Keratinocyte (primary cell): ENCODE results near the gene DGKD. TPM values are rescaled to one million over a fixed set of nuclear protein-coding genes. Genes with fewer than 3 reads are reported as not detected.

ENCODE experiments used
- DNase-seq: peaks from one replicate; pipeline ENCODE4 v3.0.0-alpha.2; 2011; ENCODE audit warnings: low read depth, missing footprints, low spot score
- FAIRE-seq: peaks from 2 replicates; lab custom pipeline; 2011; peaks lifted over from hg19 to GRCh38; lab: Jason Lieb, UNC
- H2AFZ ChIP-seq: 2 replicates; pipeline ENCODE4 v1.6.0; 2012; ENCODE audit warnings: low read length, control low read depth, inconsistent platforms; ENCODE audit not compliant: control insufficient read depth
- H3K27ac ChIP-seq: 2 replicates; pipeline ENCODE4 v1.5.1; 2011; ENCODE audit warnings: low read length; ENCODE audit not compliant: control insufficient read depth, insufficient read depth
- H3K27me3 ChIP-seq: 3 replicates; pipeline ENCODE4 v1.6.0; 2011; ENCODE audit warnings: low read length; ENCODE audit not compliant: control insufficient read depth, insufficient read depth; ENCODE audit errors: extremely low read depth
- H3K36me3 ChIP-seq, 2 experiments: 2 replicates in 1 of 2; 3 replicates in 1 of 2; pipeline ENCODE4 v1.5.1; 2011; ENCODE audit warnings: low read length in 2 of 2, mild to moderate bottlenecking in 1 of 2; ENCODE audit not compliant: control insufficient read depth in 2 of 2, insufficient read depth in 2 of 2; ENCODE audit errors: extremely low read depth in 1 of 2
- H3K4me1 ChIP-seq: 3 replicates; pipeline ENCODE4 v1.5.1; 2011; ENCODE audit warnings: low read length; ENCODE audit not compliant: control insufficient read depth, insufficient read depth; ENCODE audit errors: extremely low read depth
- H3K4me2 ChIP-seq: 3 replicates; pipeline ENCODE4 v1.6.0; 2011; ENCODE audit warnings: low read depth, low read length; ENCODE audit not compliant: control insufficient read depth, insufficient read depth; ENCODE audit errors: extremely low read depth
- H3K4me3 ChIP-seq, 3 experiments: fragments of 200-600 bp in 1 of 3; sonication (generic) in 1 of 3; 2 replicates in 2 of 3; 3 replicates in 1 of 3; pipeline ENCODE4 v1.5.1; 2011 to 2016; ENCODE audit warnings: low read length in 3 of 3, mild to moderate bottlenecking in 3 of 3, control low read depth in 2 of 3, inconsistent platforms in 1 of 3, low read depth in 1 of 3, mixed read lengths in 1 of 3, mixed run types in 1 of 3, moderate library complexity in 1 of 3; ENCODE audit not compliant: control insufficient read depth in 2 of 3, insufficient read depth in 2 of 3; ENCODE audit errors: extremely low read depth in 1 of 3
- H3K79me2 ChIP-seq: 2 replicates; pipeline ENCODE4 v1.6.0; 2012; ENCODE audit warnings: low read length; ENCODE audit not compliant: control insufficient read depth, insufficient read depth
- H3K9ac ChIP-seq: 3 replicates; pipeline ENCODE4 v1.6.0; 2011; ENCODE audit warnings: low read length; ENCODE audit not compliant: control insufficient read depth, insufficient read depth; ENCODE audit errors: extremely low read depth
- H3K9me1 ChIP-seq: 3 replicates; pipeline ENCODE4 v1.6.0; 2011; ENCODE audit warnings: low read length; ENCODE audit not compliant: control insufficient read depth, insufficient read depth; ENCODE audit errors: extremely low read depth
- H3K9me3 ChIP-seq: 2 replicates; pipeline ENCODE4 v1.5.1; 2012; ENCODE audit warnings: low read depth, low read length; ENCODE audit not compliant: control insufficient read depth
- H4K20me1 ChIP-seq: 3 replicates; pipeline ENCODE4 v1.6.0; 2011; ENCODE audit warnings: low read length; ENCODE audit not compliant: control insufficient read depth, insufficient read depth; ENCODE audit errors: extremely low read depth
- EZH2 ChIP-seq: IDR thresholded peaks from one replicate; pipeline ENCODE4 v1.6.1; 2012; ENCODE audit warnings: inconsistent platforms, mild to moderate bottlenecking, low read length, moderate library complexity
- dilution Hi-C: fragments of 300-500 bp; cut with MboI; formaldehyde crosslinking; loops from one replicate; pipeline ENCODE4 v1.7.0; 2020; ENCODE audit warnings: low sequenced_read_pairs; ENCODE audit not compliant: extremely low pct_ligation_motif_present
- polyA plus RNA-seq, 5 experiments: library from polyadenylated mRNA; depleted of rRNA in 3 of 5; stranded (reverse) in 3 of 5; stranded (forward) in 1 of 5; unstranded in 1 of 5; fragments of >200 nt; gene quantifications; 1 replicate in 1 of 5; 2 replicates in 3 of 5; 3 replicates in 1 of 5; pipeline versions ENCODE4 v1.2.1 to v1.2.3, GENCODE V29; 2011 to 2012; ENCODE audit warnings: missing spikeins in 2 of 5, low read depth in 1 of 5, low replicate concordance in 1 of 5
- TF ChIP-seq, protein P1 (sequence below), 3 experiments: IDR thresholded peaks in 1 of 3; conservative IDR thresholded peaks in 1 of 3; optimal IDR thresholded peaks in 1 of 3; 2 replicates in 2 of 3; 3 replicates in 1 of 3; pipeline versions ENCODE3 to v1.5.1; 2011; ENCODE audit warnings: low read length in 3 of 3, mild to moderate bottlenecking in 3 of 3, moderate library complexity in 2 of 3, control low read depth in 1 of 3, inconsistent platforms in 1 of 3; ENCODE audit not compliant: insufficient read depth in 2 of 3; ENCODE audit errors: extremely low read depth in 1 of 3

Gene DGKD
- polyA plus RNA-seq, 1 donor (not counting 4 experiments of a cell fraction or from before 2014, with no cell fraction given): 6.1 TPM

DNA sequence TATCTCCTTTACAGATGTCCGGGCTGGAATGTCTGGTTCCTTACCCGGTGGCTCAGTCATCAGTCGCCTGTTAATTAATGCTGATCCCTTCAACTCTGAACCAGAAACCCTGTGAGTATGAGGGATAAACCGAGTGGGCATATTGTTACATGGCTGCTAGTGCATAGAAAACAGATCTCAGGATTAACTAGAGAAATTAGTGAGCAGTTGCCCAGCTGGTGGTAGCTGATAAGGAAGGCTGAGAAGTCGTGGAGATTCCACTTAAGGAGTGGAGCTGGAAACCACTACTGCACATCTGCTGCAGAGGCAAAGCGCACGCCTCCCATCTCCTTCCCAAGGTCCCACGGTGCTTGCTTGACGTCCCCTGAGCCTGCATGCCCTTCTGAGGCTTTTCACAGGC lies 97.7 kb downstream of the DGKD start:
- Histone ChIP-seq H3K4me1 (no peaks in the 10 kb centered on the region), H3K9me3 (no peaks in the 10 kb centered on the region), H2AFZ (no peak overlapping the region), H3K4me2 (no peak overlapping the region), H3K27me3 (no peaks in the 10 kb centered on the region), H3K9ac (no peak overlapping the region), H3K9me1 (no peaks in the 10 kb centered on the region), H3K36me3 (peaks cover 9 to 11% of the 10 kb centered on the region in 2 experiments), H3K4me3 (no peak overlapping the region), H3K79me2 (no peaks in the 10 kb centered on the region), H3K27ac (no peak overlapping the region), H4K20me1 (no peaks in the 10 kb centered on the region)
- no peak for DNase-seq
- TF ChIP-seq, protein P1, sequence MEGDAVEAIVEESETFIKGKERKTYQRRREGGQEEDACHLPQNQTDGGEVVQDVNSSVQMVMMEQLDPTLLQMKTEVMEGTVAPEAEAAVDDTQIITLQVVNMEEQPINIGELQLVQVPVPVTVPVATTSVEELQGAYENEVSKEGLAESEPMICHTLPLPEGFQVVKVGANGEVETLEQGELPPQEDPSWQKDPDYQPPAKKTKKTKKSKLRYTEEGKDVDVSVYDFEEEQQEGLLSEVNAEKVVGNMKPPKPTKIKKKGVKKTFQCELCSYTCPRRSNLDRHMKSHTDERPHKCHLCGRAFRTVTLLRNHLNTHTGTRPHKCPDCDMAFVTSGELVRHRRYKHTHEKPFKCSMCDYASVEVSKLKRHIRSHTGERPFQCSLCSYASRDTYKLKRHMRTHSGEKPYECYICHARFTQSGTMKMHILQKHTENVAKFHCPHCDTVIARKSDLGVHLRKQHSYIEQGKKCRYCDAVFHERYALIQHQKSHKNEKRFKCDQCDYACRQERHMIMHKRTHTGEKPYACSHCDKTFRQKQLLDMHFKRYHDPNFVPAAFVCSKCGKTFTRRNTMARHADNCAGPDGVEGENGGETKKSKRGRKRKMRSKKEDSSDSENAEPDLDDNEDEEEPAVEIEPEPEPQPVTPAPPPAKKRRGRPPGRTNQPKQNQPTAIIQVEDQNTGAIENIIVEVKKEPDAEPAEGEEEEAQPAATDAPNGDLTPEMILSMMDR (optimal IDR thresholded peaks at IDR 0.05 in 1 of 3, IDR thresholded peaks at IDR 0.05 in 1 of 3, conservative IDR thresholded peaks at IDR 0.05 in 1 of 3; ENCODE audit: extremely low read depth in 1 of 3, insufficient read depth in 2 of 3, low read length in 3 of 3): no peak
- no peak for TF ChIP-seq EZH2
- no peak for FAIRE-seq
- dilution Hi-C loops: no loop called here

DNA sequence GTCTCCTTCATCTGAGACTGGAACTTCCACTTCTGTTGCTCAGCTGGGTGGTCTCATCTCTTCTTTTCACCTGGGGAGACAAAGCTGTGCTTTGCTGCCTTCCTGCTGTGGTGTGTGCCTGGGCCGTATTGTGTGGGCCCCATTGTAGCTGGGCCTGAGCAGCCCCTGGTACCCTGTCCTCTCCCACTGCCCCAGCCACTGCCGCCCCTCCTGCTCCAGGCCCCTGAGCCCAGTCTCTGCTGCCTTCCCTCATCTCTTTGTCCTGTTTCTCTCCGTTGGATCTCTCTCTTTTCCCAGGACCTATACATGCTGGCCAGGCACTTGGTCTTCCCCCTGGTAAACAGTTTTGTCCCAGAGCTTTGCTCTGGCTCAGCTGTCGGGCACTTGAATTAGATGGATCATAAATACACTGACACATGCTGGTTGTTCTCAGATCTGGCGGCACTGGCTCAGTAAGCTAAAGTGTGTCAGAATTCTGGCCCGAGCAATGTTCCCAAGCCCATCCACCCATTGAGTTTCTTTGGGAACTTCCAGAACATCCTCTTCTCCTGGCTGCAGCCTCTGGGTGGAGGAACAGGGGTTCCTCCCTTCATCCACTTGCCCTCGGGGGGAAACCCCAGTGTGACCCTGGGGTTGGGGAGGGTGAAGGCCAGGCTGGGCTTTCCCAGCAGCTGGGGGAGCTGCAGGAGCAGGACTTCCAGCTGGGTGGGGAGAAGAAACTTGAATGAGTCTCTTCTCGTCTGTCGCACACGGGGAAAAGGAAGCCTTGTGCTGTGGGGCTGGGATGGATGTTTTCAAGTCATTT lies 99.0 kb downstream of the DGKD start:
- no peak overlapping the region for H3K4me3 ChIP-seq
- no peaks in the 10 kb centered on the region for H4K20me1 ChIP-seq
- no peaks in the 10 kb centered on the region for H3K79me2 ChIP-seq
- H3K27ac ChIP-seq: no peak overlapping the region
- H3K9me3 ChIP-seq: no peaks in the 10 kb centered on the region
- no peaks in the 10 kb centered on the region for H3K27me3 ChIP-seq
- no peak overlapping the region for H3K4me2 ChIP-seq
- TF ChIP-seq, protein P1 (optimal IDR thresholded peaks at IDR 0.05 in 1 of 3, IDR thresholded peaks at IDR 0.05 in 1 of 3, conservative IDR thresholded peaks at IDR 0.05 in 1 of 3; ENCODE audit: extremely low read depth in 1 of 3, insufficient read depth in 2 of 3, low read length in 3 of 3): no peak
- TF ChIP-seq EZH2: no peak
- no peak for FAIRE-seq
- H3K9me1 ChIP-seq: no peaks in the 10 kb centered on the region
- DNase-seq: no peak
- no peaks in the 10 kb centered on the region for H3K4me1 ChIP-seq
- H3K36me3 ChIP-seq: peaks cover 11 to 12% of the 10 kb centered on the region in 2 experiments
- no peak overlapping the region for H3K9ac ChIP-seq
- dilution Hi-C loops: no loop called here
- H2AFZ ChIP-seq: no peak overlapping the region
